HG03460 (cell line): Measurements from ENCODE around the gene TMEFF2.

Source experiments
- ATAC-seq: cut with Tn5 transposase; IDR thresholded peaks from one replicate; pipeline ENCODE4 v1.9.1; 2021; ENCODE audit not compliant: unreplicated experiment

TMEFF2 gene

GRCh38 chr2:191912764-191913163 is 282.0 kb downstream of the TMEFF2 start:
- ATAC-seq, result no peak

GRCh38 chr2:191910518-191910917 is 284.2 kb downstream of the TMEFF2 start:
- ATAC-seq, result no peak

GRCh38 chr2:191908874-191909273 is 285.9 kb downstream of the TMEFF2 start:
- ATAC-seq, result no peak

GRCh38 chr2:191907545-191907944 is 287.2 kb downstream of the TMEFF2 start:
- ATAC-seq, result no peak

- ATAC-seq, result no peak
Measured at GRCh38 chr2:191907091-191907490, 287.6 kb downstream of the TMEFF2 start.

GRCh38 chr2:191905336-191905735 is 289.4 kb downstream of the TMEFF2 start:
- no peak for ATAC-seq

GRCh38 chr2:191901031-191901430 is 293.7 kb downstream of the TMEFF2 start:
- no peak for ATAC-seq

- no peak for ATAC-seq
Measured at GRCh38 chr2:191899410-191899809, 295.3 kb downstream of the TMEFF2 start.
